Activated T-cell treated with anti-CD3 and anti-CD28 coated beads for 48 hours (primary cell): ENCODE results near the gene MORN5.
A peak's percentile ranks its signal among the peaks of the same experiment; 100 is the strongest.

Experiments used
- DNase-seq: peaks from one replicate; pipeline ENCODE4 v3.0.0-alpha.2; 2020; ENCODE audit warnings: low read depth

The MORN5 gene

GRCh38 chr9:122125158-122125508, 34.6 kb upstream of the MORN5 start:
- DNase-seq: peak; percentile 75

GRCh38 chr9:122125509-122126330, 34.0 kb upstream of the MORN5 start:
- DNase-seq: no peak

GRCh38 chr9:122126331-122127261, 33.1 kb upstream of the MORN5 start:
- no peak for DNase-seq

- no peak for DNase-seq
Observed at GRCh38 chr9:122127396-122127798, 32.3 kb upstream of the MORN5 start.

- no peak for DNase-seq
Observed at GRCh38 chr9:122128007-122128968, 31.4 kb upstream of the MORN5 start.

GRCh38 chr9:122128969-122129343, 30.8 kb upstream of the MORN5 start:
- DNase-seq: no peak

- DNase-seq: no peak
Observed at GRCh38 chr9:122129969-122130368, 29.7 kb upstream of the MORN5 start.

GRCh38 chr9:122130837-122131236, 28.9 kb upstream of the MORN5 start:
- DNase-seq: no peak

- DNase-seq: no peak
Observed at GRCh38 chr9:122131401-122132001, 28.2 kb upstream of the MORN5 start.

- no peak for DNase-seq
Observed at GRCh38 chr9:122132539-122132938, 27.2 kb upstream of the MORN5 start.

- no peak for DNase-seq
Observed at GRCh38 chr9:122133263-122133983, 26.3 kb upstream of the MORN5 start.

- no peak for DNase-seq
Observed at GRCh38 chr9:122133984-122134535, 25.6 kb upstream of the MORN5 start.

- DNase-seq: no peak
Observed at GRCh38 chr9:122134822-122135528, 24.7 kb upstream of the MORN5 start.

GRCh38 chr9:122135529-122135859, 24.2 kb upstream of the MORN5 start:
- DNase-seq: no peak

- no peak for DNase-seq
Observed at GRCh38 chr9:122138560-122139268, 21.0 kb upstream of the MORN5 start.

- no peak for DNase-seq
Observed at GRCh38 chr9:122140368-122141193, 19.1 kb upstream of the MORN5 start.

- no peak for DNase-seq
Observed at GRCh38 chr9:122141671-122142070, 18.0 kb upstream of the MORN5 start.

GRCh38 chr9:122143296-122143695, 16.4 kb upstream of the MORN5 start:
- DNase-seq: no peak
